DND-41 (cell line): ENCODE results near the gene TMEFF1.

Experiments
- ATAC-seq: fragments of 200-7000 bp; cut with Tn5 transposase; 3 replicates; pipeline ENCODE4 v1.9.1; 2021; ENCODE audit warnings: low read depth; ENCODE audit not compliant: insufficient read depth
- DNase-seq: peaks from one replicate; pipeline ENCODE4 v3.0.0-alpha.2; 2020
- H2AFZ ChIP-seq: 2 replicates; pipeline ENCODE4 v1.6.0; 2012; ENCODE audit warnings: low read depth, low read length
- H3K27ac ChIP-seq: 2 replicates; pipeline ENCODE4 v1.5.1; 2012; ENCODE audit warnings: low read length, inconsistent platforms
- H3K27me3 ChIP-seq: fragments of 200-600 bp; sonication (generic); 2 replicates; pipeline ENCODE4 v1.6.0; 2012; ENCODE audit warnings: low read length, mild to moderate bottlenecking, inconsistent platforms; ENCODE audit not compliant: insufficient read depth, poor library complexity
- H3K36me3 ChIP-seq: 2 replicates; pipeline ENCODE4 v1.5.1; 2012; ENCODE audit warnings: low read length, inconsistent platforms; ENCODE audit not compliant: insufficient read depth
- H3K4me1 ChIP-seq: 2 replicates; pipeline ENCODE4 v1.5.1; 2012; ENCODE audit warnings: mild to moderate bottlenecking, low read length; ENCODE audit not compliant: insufficient read depth
- H3K4me2 ChIP-seq: 2 replicates; pipeline ENCODE4 v1.6.0; 2012; ENCODE audit warnings: mild to moderate bottlenecking, moderate library complexity, low read length, inconsistent platforms; ENCODE audit not compliant: insufficient read depth
- H3K4me3 ChIP-seq, 2 experiments: fragments of 200-600 bp in 1 of 2; shearing (Covaris generic) in 1 of 2; 2 replicates each; pipeline ENCODE4 v1.5.1; 2012 to 2016; ENCODE audit warnings: inconsistent platforms in 2 of 2, low read length in 2 of 2, mild to moderate bottlenecking in 2 of 2, low read depth in 1 of 2, moderate library complexity in 1 of 2
- H3K79me2 ChIP-seq: 2 replicates; pipeline ENCODE4 v1.6.0; 2012; ENCODE audit warnings: low read length, inconsistent platforms; ENCODE audit not compliant: insufficient read depth
- H3K9ac ChIP-seq: 2 replicates; pipeline ENCODE4 v1.6.0; 2012; ENCODE audit warnings: low read depth, mild to moderate bottlenecking, inconsistent platforms, low read length, moderate library complexity
- H3K9me3 ChIP-seq: 2 replicates; pipeline ENCODE4 v1.5.1; 2012; ENCODE audit warnings: low read length, moderate library complexity, mild to moderate bottlenecking, inconsistent platforms; ENCODE audit not compliant: insufficient read depth, severe bottlenecking
- H4K20me1 ChIP-seq: 2 replicates; pipeline ENCODE4 v1.6.0; 2012; ENCODE audit warnings: low read length; ENCODE audit not compliant: insufficient read depth
- CTCF ChIP-seq: IDR thresholded peaks from 2 replicates; pipeline ENCODE4 v1.5.1; 2012; ENCODE audit warnings: borderline replicate concordance, low read length, moderate library complexity, mild to moderate bottlenecking; ENCODE audit not compliant: poor library complexity, severe bottlenecking; ENCODE audit errors: extremely low read depth
- EZH2 ChIP-seq: IDR thresholded peaks from 3 replicates; pipeline ENCODE4 v1.6.1; 2012; ENCODE audit warnings: borderline replicate concordance, low read depth, mild to moderate bottlenecking, moderate library complexity, low read length, inconsistent platforms; ENCODE audit not compliant: severe bottlenecking

TMEFF1 gene, protein sequence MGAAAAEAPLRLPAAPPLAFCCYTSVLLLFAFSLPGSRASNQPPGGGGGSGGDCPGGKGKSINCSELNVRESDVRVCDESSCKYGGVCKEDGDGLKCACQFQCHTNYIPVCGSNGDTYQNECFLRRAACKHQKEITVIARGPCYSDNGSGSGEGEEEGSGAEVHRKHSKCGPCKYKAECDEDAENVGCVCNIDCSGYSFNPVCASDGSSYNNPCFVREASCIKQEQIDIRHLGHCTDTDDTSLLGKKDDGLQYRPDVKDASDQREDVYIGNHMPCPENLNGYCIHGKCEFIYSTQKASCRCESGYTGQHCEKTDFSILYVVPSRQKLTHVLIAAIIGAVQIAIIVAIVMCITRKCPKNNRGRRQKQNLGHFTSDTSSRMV

DNA sequence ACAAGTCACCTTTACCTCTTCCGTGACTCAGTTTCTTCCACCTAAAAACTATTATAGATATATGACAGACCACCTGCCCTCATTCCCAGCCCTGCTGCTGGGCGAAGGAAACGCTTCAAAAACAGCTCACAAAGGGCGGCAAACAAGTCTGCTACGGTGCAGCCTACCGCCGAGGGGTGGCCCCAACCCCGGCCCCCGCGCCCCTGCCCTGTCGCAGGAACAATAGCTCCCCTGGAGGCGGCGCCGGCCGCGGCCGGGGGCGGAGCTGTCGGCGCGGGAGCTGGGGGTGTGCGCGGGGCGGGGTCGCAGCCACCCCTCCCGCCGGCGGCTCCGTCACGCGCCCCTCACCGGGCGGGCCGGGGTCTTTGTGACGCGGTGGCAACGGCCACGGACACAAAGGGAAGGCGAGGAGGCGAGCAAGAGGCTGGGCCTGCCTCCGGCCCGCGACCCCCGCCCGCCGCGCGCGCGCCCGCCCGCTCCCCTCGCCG lies at the start of gene TMEFF1:
Gene TMEFF1, plus strand, starts transcription at position 362 of the 488 bp plus-strand sequence. CDS start 396 bp downstream, outside the sequence.
- ATAC-seq (peak; percentile 40; the same call in 1 of the 3 replicates), DNase-seq (peak; percentile 6)
- Histone ChIP-seq H3K9me3 (no peaks in the 10 kb centered on the region), H3K4me3 (no peak within 1 kb of the TSS), H4K20me1 (no peaks in the 10 kb centered on the region), H3K27ac (no peak within 1 kb of the TSS), H2AFZ (no peak within 1 kb of the TSS), H3K9ac (no peak within 1 kb of the TSS), H3K36me3 (no peaks in the 10 kb centered on the region), H3K4me2 (no peak within 1 kb of the TSS), H3K4me1 (no peaks in the 10 kb centered on the region), H3K27me3 (peaks cover 3% of the 10 kb centered on the region), H3K79me2 (no peaks in the 10 kb centered on the region)
- TF ChIP-seq CTCF (no peak), EZH2 (no peak)

DNA sequence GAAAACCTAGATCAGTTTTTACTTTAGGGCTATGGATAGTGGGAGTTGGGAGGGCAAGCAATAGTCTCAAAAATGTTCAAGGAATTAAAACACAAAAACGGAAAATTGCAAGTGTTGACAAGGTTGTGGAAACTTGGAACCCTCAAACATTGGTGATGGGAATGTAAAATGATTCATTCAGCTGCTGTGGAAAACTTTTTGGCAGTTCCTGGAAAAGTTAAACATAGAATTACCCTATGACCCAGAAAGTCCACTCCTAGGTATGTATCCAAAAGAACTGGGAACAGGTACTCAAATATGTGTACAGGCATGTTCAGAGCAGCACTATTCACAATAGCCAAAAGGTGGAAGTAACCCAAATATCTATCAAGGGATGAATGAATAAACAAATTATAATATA lies 47.2 kb upstream of the TMEFF1 start:
- no peak overlapping the region for H3K4me2 ChIP-seq
- no peaks in the 10 kb centered on the region for H3K79me2 ChIP-seq
- H3K4me1 ChIP-seq, result peaks cover 13% of the 10 kb centered on the region
- DNase-seq, result no peak
- no peak for TF ChIP-seq EZH2
- TF ChIP-seq CTCF, result no peak
- H3K27ac ChIP-seq, result no peak overlapping the region
- H3K27me3 ChIP-seq, result peaks cover 32% of the 10 kb centered on the region
- ATAC-seq, result no peak
- H3K4me3 ChIP-seq, result no peak overlapping the region
- H3K9ac ChIP-seq, result no peak overlapping the region
- no peak overlapping the region for H2AFZ ChIP-seq
- H3K36me3 ChIP-seq, result no peaks in the 10 kb centered on the region
- H4K20me1 ChIP-seq, result no peaks in the 10 kb centered on the region
- H3K9me3 ChIP-seq, result no peaks in the 10 kb centered on the region

- DNase-seq (no peak), ATAC-seq (no peak)
- H3K4me1 ChIP-seq, result peaks cover 13% of the 10 kb centered on the region
- H3K79me2 ChIP-seq, result no peaks in the 10 kb centered on the region
- peak overlapping the region; percentile 52; the same call in 1 of the 2 replicates for H2AFZ ChIP-seq
- peak overlapping the region in 1 of 2 experiments; percentile 60; a peak in 2 of 4 replicates for H3K4me3 ChIP-seq
- peaks cover 32% of the 10 kb centered on the region for H3K27me3 ChIP-seq
- H3K27ac ChIP-seq, result no peak overlapping the region
- no peaks in the 10 kb centered on the region for H4K20me1 ChIP-seq
- H3K36me3 ChIP-seq, result no peaks in the 10 kb centered on the region
- H3K9me3 ChIP-seq, result no peaks in the 10 kb centered on the region
- peak overlapping the region; percentile 77 for H3K4me2 ChIP-seq
- H3K9ac ChIP-seq, result no peak overlapping the region
- TF ChIP-seq EZH2, result no peak
- TF ChIP-seq CTCF, result no peak
Measured at GRCh38 chr9:100426189-100426529, 46.8 kb upstream of the TMEFF1 start.
